Uterus (tissue), 4 donors: ENCODE measurements around the gene CHCHD1. TPM values are rescaled to one million over a fixed set of nuclear protein-coding genes. Genes with fewer than 3 reads are reported as not detected.
"Not testable (repeated sequence)": the region's sequence is repeated elsewhere in the genome, so short reads cannot be mapped to it uniquely, and the experiment has no call there.

Experiments used
- DNase-seq, 2 donors: peaks; one replicate each; pipeline ENCODE4 v3.0.0-alpha.2; 2019 to 2020
- H3K27ac ChIP-seq, 2 donors: fragments of 200-600 bp; sonication (generic); 1 replicate in 1 of 2; 2 replicates in 1 of 2; pipeline ENCODE4 v1.5.1; 2016 to 2018
- H3K27me3 ChIP-seq, 2 donors: fragments of 200-600 bp; sonication (generic); one replicate each; pipeline ENCODE4 v1.5.1; 2018 to 2019; ENCODE audit warnings: control low read depth in 1 of 2
- H3K36me3 ChIP-seq, 2 donors: fragments of 200-600 bp; sonication (generic); one replicate each; pipeline ENCODE4 v1.5.1; 2019; ENCODE audit warnings: control low read depth in 1 of 2
- H3K4me1 ChIP-seq, 2 donors: fragments of 200-600 bp; sonication (generic); one replicate each; pipeline ENCODE4 v1.5.1; 2018 to 2019; ENCODE audit warnings: control low read depth in 1 of 2
- H3K4me3 ChIP-seq, 2 donors: fragments of 200-600 bp; sonication (generic); 1 replicate in 1 of 2; 2 replicates in 1 of 2; pipeline ENCODE4 v1.5.1; 2018 to 2019; ENCODE audit warnings: mild to moderate bottlenecking in 1 of 2
- H3K9me3 ChIP-seq, 2 donors: fragments of 200-600 bp; sonication (generic); one replicate each; pipeline ENCODE4 v1.5.1; 2019; ENCODE audit warnings: control low read depth in 1 of 2
- POLR2A ChIP-seq, 2 donors: fragments of 450-650 bp; IDR thresholded peaks; one replicate each; pipeline ENCODE4 v1.6.1; 2016; ENCODE audit warnings: antibody characterized with exemption in 2 of 2, mild to moderate bottlenecking in 1 of 2, moderate library complexity in 1 of 2
- intact Hi-C: fragments of 100-400 bp; cut with DNase I; formaldehyde crosslinking; loops from one replicate; pipeline ENCODE4 v1.15.1; 2023; ENCODE audit warnings: low total_unique reads
- total RNA-seq, 4 donors: library from RNA; depleted of rRNA in 3 of 4; stranded (reverse); fragments of >200 nt in 3 of 4; gene quantifications; one replicate each; pipeline versions ENCODE4 v1.1.0 to v1.2.4, GENCODE V29; 2014 to 2023
- TF ChIP-seq, protein P1 (sequence below), 4 experiments: fragments of 200-600 bp in 2 of 4; fragments of 450-650 bp in 2 of 4; sonication (generic) in 2 of 4; IDR thresholded peaks; one replicate each; pipeline ENCODE4 v1.5.1; 2016 to 2019; ENCODE audit warnings: antibody characterized with exemption in 4 of 4, mild to moderate bottlenecking in 2 of 4, moderate library complexity in 1 of 4
- donor health status: DM: yes; HTN: yes; CAD: no.

Gene CHCHD1
- total RNA-seq, 4 donors from 2014 or later = 7.1 to 15.3 (median 11.0) TPM

DNA sequence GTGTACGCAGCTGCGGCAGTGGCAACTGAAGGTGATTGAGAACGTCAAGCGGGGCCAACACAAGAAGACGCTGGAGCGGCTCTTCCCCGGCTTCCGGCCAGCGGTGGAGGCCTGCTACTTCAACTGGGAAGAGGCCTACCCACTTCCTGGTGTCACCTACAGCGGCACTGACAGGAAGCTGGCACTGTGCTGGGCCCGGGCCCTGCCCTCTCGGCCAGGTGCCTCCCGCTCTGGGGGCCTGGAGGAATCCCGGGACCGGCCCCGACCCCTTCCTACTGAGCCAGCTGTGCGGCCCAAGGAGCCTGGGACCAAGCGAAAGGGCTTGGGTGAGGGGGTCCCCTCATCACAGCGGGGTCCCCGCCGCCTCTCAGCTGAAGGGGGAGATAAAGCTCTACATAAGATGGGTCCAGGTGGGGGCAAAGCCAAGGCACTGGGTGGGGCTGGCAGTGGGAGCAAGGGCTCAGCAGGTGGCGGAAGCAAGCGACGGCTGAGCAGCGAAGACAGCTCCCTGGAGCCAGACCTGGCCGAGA lies 10.1 kb downstream of the CHCHD1 start:
- TF ChIP-seq, protein P1, sequence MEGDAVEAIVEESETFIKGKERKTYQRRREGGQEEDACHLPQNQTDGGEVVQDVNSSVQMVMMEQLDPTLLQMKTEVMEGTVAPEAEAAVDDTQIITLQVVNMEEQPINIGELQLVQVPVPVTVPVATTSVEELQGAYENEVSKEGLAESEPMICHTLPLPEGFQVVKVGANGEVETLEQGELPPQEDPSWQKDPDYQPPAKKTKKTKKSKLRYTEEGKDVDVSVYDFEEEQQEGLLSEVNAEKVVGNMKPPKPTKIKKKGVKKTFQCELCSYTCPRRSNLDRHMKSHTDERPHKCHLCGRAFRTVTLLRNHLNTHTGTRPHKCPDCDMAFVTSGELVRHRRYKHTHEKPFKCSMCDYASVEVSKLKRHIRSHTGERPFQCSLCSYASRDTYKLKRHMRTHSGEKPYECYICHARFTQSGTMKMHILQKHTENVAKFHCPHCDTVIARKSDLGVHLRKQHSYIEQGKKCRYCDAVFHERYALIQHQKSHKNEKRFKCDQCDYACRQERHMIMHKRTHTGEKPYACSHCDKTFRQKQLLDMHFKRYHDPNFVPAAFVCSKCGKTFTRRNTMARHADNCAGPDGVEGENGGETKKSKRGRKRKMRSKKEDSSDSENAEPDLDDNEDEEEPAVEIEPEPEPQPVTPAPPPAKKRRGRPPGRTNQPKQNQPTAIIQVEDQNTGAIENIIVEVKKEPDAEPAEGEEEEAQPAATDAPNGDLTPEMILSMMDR (IDR thresholded peaks at IDR 0.05) = no peak
- TF ChIP-seq POLR2A (IDR thresholded peaks at IDR 0.05) = no peak
- H3K4me1 ChIP-seq = no peaks in the 10 kb centered on the region
- no peaks in the 10 kb centered on the region for H3K27me3 ChIP-seq
- H3K36me3 ChIP-seq = no peaks in the 10 kb centered on the region
- H3K27ac ChIP-seq = no peak overlapping the region
- intact Hi-C loops = no loop called here
- DNase-seq = no peak
- no peak overlapping the region for H3K4me3 ChIP-seq
- no peaks in the 10 kb centered on the region for H3K9me3 ChIP-seq

DNA sequence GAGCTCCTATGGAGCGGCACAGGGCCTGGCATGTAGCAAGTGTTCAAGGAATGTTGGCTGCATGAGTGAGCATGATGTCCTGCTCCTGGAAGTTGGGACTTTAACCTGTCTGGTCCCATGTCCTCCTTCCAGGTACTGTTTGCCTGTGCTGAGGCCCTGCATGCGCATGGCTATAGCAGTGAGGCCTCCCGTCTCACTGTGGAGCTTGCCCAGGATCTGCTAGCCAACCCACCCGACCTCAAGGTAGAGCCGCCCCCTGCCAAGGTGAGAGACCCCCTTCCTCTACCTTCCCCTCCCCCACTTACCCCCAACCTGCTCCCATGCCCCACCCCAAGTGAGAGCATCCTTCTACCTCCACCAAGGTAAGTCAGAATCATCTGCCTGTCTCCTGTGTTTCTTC lies 11.6 kb downstream of the CHCHD1 start:
- Histone ChIP-seq H3K9me3 (no peaks in the 10 kb centered on the region), H3K4me1 (no peaks in the 10 kb centered on the region), H3K36me3 (no peaks in the 10 kb centered on the region), H3K4me3 (no peak overlapping the region), H3K27me3 (no peaks in the 10 kb centered on the region), H3K27ac (no peak overlapping the region)
- TF ChIP-seq, protein P1 (IDR thresholded peaks at IDR 0.05) = no peak
- TF ChIP-seq POLR2A (IDR thresholded peaks at IDR 0.05) = no peak
- intact Hi-C loops = no loop called here
- no peak for DNase-seq

DNA sequence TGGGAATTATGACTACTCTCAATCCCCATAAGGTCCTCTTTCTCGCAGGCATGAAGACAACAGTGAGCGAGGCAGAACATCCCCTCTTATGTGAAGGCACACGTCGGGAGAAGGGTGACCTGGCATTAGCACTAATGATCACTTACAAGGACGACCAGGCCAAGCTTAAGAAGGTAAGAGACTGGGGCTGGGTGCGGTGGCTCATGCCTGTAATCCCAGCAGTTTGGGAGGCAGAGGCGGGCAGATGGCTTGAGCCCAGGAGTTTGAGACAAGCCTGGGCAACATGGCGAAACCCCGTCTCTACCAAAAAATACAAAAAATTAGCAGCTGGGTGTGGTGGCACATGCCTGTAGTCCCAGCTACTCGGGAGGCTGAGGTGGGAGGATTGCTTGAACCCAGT lies 13.6 kb downstream of the CHCHD1 start:
- H3K27me3 ChIP-seq, H3K4me3 ChIP-seq, intact Hi-C loops, H3K9me3 ChIP-seq, H3K36me3 ChIP-seq, DNase-seq, H3K27ac ChIP-seq, H3K4me1 ChIP-seq: not testable (repeated sequence)

DNA sequence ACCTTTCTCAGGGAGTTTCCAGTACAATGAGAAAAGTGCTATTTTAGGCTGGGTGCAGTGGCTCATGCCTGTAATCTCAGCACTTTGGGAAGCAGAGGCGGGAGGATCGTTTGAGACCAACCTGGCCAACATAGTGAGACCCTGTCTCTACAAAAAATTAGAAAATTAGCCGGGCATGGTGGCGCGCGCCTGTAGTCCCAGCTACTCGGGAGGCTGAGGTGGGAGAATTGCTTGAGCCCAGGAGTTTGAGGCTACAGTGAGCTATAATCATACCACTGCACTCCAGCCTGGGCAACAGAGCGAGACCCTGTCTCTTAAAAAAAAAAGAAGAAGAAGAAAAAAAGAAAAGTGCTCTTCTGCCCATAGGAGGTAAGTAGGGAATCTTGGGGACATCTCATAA lies 14.2 kb downstream of the CHCHD1 start:
- intact Hi-C loops, H3K27me3 ChIP-seq, H3K27ac ChIP-seq, H3K4me3 ChIP-seq, H3K9me3 ChIP-seq, H3K4me1 ChIP-seq, DNase-seq, H3K36me3 ChIP-seq: not testable (repeated sequence)

DNA sequence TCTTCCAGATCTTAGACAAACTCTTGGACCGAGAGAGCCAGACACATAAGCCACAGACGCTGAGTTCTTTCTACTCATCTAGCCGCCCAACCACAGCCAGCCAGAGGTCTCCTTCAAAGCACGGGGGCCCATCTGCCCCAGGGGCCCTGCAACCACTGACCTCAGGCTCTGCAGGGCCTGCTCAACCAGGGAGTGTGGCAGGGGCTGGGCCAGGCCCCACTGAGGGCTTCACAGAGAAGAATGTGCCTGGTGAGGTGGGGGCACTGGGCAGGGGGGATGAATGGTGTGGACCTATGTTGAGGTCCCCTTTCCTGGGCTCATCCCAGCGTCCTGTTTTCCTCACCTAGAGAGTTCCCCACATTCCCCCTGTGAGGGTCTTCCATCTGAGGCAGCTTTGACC lies 14.9 kb downstream of the CHCHD1 start:
- Histone ChIP-seq H3K4me1 (no peaks in the 10 kb centered on the region), H3K4me3 (no peak overlapping the region), H3K27me3 (no peaks in the 10 kb centered on the region), H3K36me3 (no peaks in the 10 kb centered on the region), H3K9me3 (no peaks in the 10 kb centered on the region), H3K27ac (no peak overlapping the region)
- intact Hi-C loops = no loop called here
- DNase-seq = no peak
- TF ChIP-seq POLR2A (IDR thresholded peaks at IDR 0.05) = no peak
- TF ChIP-seq, protein P1 (IDR thresholded peaks at IDR 0.05) = no peak

DNA sequence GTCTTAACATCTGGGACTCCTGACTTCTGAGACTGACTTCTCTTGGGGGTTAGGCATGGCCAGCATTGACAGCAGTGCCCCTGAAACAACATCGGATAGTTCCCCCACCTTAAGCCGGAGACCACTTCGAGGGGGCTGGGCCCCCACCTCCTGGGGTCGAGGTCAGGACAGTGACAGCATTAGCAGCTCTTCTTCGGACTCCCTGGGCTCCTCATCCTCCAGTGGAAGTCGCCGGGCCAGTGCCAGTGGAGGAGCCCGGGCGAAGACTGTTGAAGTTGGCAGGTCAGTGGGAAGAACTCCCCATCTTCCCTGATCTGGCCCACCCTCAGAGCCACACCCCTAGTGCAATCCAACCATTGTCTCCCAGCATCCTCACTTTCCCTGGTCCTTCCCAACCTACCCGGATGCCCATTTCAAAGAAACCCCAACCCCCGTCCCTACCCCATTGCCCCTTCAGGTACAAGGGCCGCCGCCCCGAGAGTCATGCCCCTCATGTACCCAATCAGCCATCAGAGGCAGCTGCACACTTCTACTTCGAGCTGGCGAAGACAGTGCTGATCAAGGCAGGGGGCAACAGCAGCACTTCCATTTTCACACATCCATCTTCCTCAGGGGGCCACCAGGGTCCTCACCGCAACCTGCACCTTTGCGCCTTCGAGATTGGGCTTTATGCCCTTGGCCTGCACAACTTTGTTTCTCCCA lies 15.6 kb downstream of the CHCHD1 start:
- Histone ChIP-seq H3K27me3 (no peaks in the 10 kb centered on the region), H3K9me3 (no peaks in the 10 kb centered on the region), H3K36me3 (no peaks in the 10 kb centered on the region), H3K4me3 (no peak overlapping the region), H3K4me1 (no peaks in the 10 kb centered on the region), H3K27ac (no peak overlapping the region)
- TF ChIP-seq, protein P1 (IDR thresholded peaks at IDR 0.05) = no peak
- TF ChIP-seq POLR2A (IDR thresholded peaks at IDR 0.05) = no peak
- DNase-seq = no peak
- intact Hi-C loops = no loop called here
